HCT116 (cell line): Measurements from ENCODE around the gene ART5. TPM values are rescaled to one million over a fixed set of nuclear protein-coding genes. Genes with fewer than 3 reads are reported as not detected.

ENCODE experiments used
- ATAC-seq: fragments of 200-7000 bp; cut with Tn5 transposase; 2 replicates; pipeline ENCODE4 v1.9.1; 2020; ENCODE audit warnings: mild to moderate bottlenecking, moderate library complexity
- BruUV-seq: library from RNA; stranded (reverse); fragments of 400-500 nt; replicated peaks from 2 replicates; lab custom pipeline; 2021; lab: Mats Ljungman, UMichigan
- CTCF ChIA-PET: fragments of 300-600 bp; sonication (Branson Sonifier 250); formaldehyde crosslinking; loops from one replicate; lab custom pipeline; 2021; ENCODE audit warnings: antibody characterized with exemption; lab: Charles Lee
- POLR2A ChIA-PET: fragments of 300-600, 350-600 bp; sonication (Branson Sonifier 250); formaldehyde crosslinking; loops from one replicate; lab custom pipeline; 2021; ENCODE audit warnings: antibody characterized with exemption; lab: Charles Lee
- RAD21 ChIA-PET, 2 experiments: fragments of 300-600 bp; sonication (Branson Sonifier 250); formaldehyde crosslinking; loops; one replicate each; lab custom pipeline; 2023; ENCODE audit warnings: low total read pairs in 2 of 2; ENCODE audit not compliant: uncharacterized antibody in 2 of 2, unreplicated experiment in 2 of 2, low non-redundant PET in 1 of 2; lab: Charles Lee
- DNase-seq: peaks from one replicate; pipeline ENCODE4 v3.0.0-alpha.2; 2010; ENCODE audit warnings: low read depth, low spot score
- H2AFZ ChIP-seq: fragments of 200-600 bp; shearing (Covaris generic), sonication (generic); 2 replicates; pipeline ENCODE4 v1.6.1; 2017; ENCODE audit warnings: low read depth, mixed run types, mixed read lengths, antibody characterized with exemption, low read length; ENCODE audit not compliant: poor library complexity, severe bottlenecking
- H3K27ac ChIP-seq: 2 replicates; pipeline ENCODE4 v1.5.1; 2012; ENCODE audit warnings: low read depth, low read length
- H3K27me3 ChIP-seq: fragments of 200-600 bp; sonication (generic); 2 replicates; pipeline ENCODE4 v1.6.1; 2016; ENCODE audit warnings: mixed run types, low read length, mixed read lengths; ENCODE audit not compliant: insufficient read depth
- H3K36me3 ChIP-seq, 2 experiments: fragments of 200-500 bp in 1 of 2; fragments of 200-600 bp in 1 of 2; sonication (Bioruptor generic) in 1 of 2; sonication (generic) in 1 of 2; 2 replicates each; pipeline versions ENCODE4 v1.5.1 to v1.6.1; 2014 to 2016; ENCODE audit warnings: low read length in 2 of 2, inconsistent platforms in 1 of 2, mixed read lengths in 1 of 2, mixed run types in 1 of 2; ENCODE audit not compliant: insufficient read depth in 2 of 2, control insufficient read depth in 1 of 2
- H3K4me1 ChIP-seq, 2 experiments: fragments of 200-600 bp in 1 of 2; sonication (generic) in 1 of 2; 2 replicates each; pipeline versions ENCODE4 v1.5.1 to v1.6.1; 2012 to 2017; ENCODE audit warnings: low read length in 2 of 2, inconsistent platforms in 1 of 2, mild to moderate bottlenecking in 1 of 2, mixed read lengths in 1 of 2, mixed run types in 1 of 2, moderate library complexity in 1 of 2; ENCODE audit not compliant: insufficient read depth in 2 of 2, control insufficient read depth in 1 of 2
- H3K4me2 ChIP-seq: fragments of 200-600 bp; sonication (generic); 2 replicates; pipeline ENCODE4 v1.6.1; 2017; ENCODE audit warnings: mixed run types, low read length, mixed read lengths
- H3K4me3 ChIP-seq, 2 experiments: fragments of 200-600 bp in 1 of 2; sonication (generic) in 1 of 2; replicated peaks in 1 of 2; 2 replicates each; pipeline ENCODE4 v1.5.1; 2011 to 2016; ENCODE audit warnings: low read length in 2 of 2, control low read depth in 1 of 2, low read depth in 1 of 2, mild to moderate bottlenecking in 1 of 2, mixed read lengths in 1 of 2, mixed run types in 1 of 2
- H3K79me2 ChIP-seq: fragments of 200-600 bp; sonication (generic); 2 replicates; pipeline ENCODE4 v1.6.1; 2017; ENCODE audit warnings: mild to moderate bottlenecking, mixed run types, low read length, moderate library complexity, mixed read lengths; ENCODE audit not compliant: insufficient read depth
- H3K9ac ChIP-seq: fragments of 200-600 bp; sonication (generic); 2 replicates; pipeline ENCODE4 v1.6.1; 2016; ENCODE audit warnings: low read length, mixed read lengths
- H3K9me2 ChIP-seq: fragments of 200-600 bp; sonication (generic), shearing (Covaris generic); 2 replicates; pipeline ENCODE4 v1.6.1; 2017; ENCODE audit warnings: mixed run types, mild to moderate bottlenecking, moderate library complexity; ENCODE audit not compliant: insufficient read depth
- H3K9me3 ChIP-seq, 2 experiments: fragments of 200-500 bp in 1 of 2; fragments of 200-600 bp in 1 of 2; sonication (Bioruptor generic) in 1 of 2; sonication (generic) in 1 of 2; 2 replicates each; pipeline ENCODE4 v1.6.1; 2014 to 2017; ENCODE audit warnings: low read length in 2 of 2, mixed read lengths in 2 of 2, inconsistent platforms in 1 of 2, low read depth in 1 of 2, mild to moderate bottlenecking in 1 of 2, mixed run types in 1 of 2, moderate library complexity in 1 of 2; ENCODE audit not compliant: control insufficient read depth in 1 of 2, insufficient read depth in 1 of 2
- H4K20me1 ChIP-seq: fragments of 200-600 bp; sonication (generic), shearing (Covaris generic); 2 replicates; pipeline ENCODE4 v1.6.1; 2017; ENCODE audit warnings: mixed run types, mild to moderate bottlenecking, moderate library complexity; ENCODE audit not compliant: insufficient read depth
- ATF3 ChIP-seq: IDR thresholded peaks from 2 replicates; pipeline ENCODE4 v1.6.1; 2012
- CBX3 ChIP-seq: IDR thresholded peaks from 2 replicates; pipeline ENCODE4 v1.6.1; 2012; ENCODE audit warnings: low read depth
- CEBPB ChIP-seq: IDR thresholded peaks from 2 replicates; pipeline ENCODE4 v1.6.1; 2012; ENCODE audit warnings: low read depth
- CTCF ChIP-seq, 3 experiments: fragments of 200-600 bp in 1 of 3; sonication (generic) in 1 of 3; IDR thresholded peaks in 2 of 3; conservative IDR thresholded peaks in 1 of 3; 2 replicates each; pipeline ENCODE4 v1.5.1; 2012 to 2017; ENCODE audit warnings: low read depth in 2 of 3, low read length in 2 of 3, antibody characterized with exemption in 1 of 3, borderline replicate concordance in 1 of 3, control low read depth in 1 of 3, mild to moderate bottlenecking in 1 of 3, mixed read lengths in 1 of 3, mixed run types in 1 of 3, moderate library complexity in 1 of 3; ENCODE audit not compliant: insufficient read depth in 1 of 3
- EGR1 ChIP-seq: IDR thresholded peaks from 2 replicates; pipeline ENCODE4 v1.6.1; 2012; ENCODE audit warnings: low read depth
- ELF1 ChIP-seq: IDR thresholded peaks from 2 replicates; pipeline ENCODE4 v1.6.1; 2012; ENCODE audit warnings: low read depth, borderline replicate concordance
- EZH2 ChIP-seq: fragments of 200-600 bp; sonication (generic); IDR thresholded peaks from 2 replicates; pipeline ENCODE4 v1.6.1; 2017; ENCODE audit warnings: antibody characterized with exemption, mixed run types
- EZH2phosphoT487 ChIP-seq: fragments of 200-600 bp; IDR thresholded peaks from 2 replicates; pipeline ENCODE4 v1.6.1; 2018; ENCODE audit warnings: antibody characterized with exemption, borderline replicate concordance
- FOSL1 ChIP-seq: IDR thresholded peaks from 2 replicates; pipeline ENCODE4 v1.6.1; 2012; ENCODE audit warnings: low read depth
- JUND ChIP-seq: IDR thresholded peaks from 2 replicates; pipeline ENCODE4 v1.6.1; 2012
- POLR2AphosphoS5 ChIP-seq: IDR thresholded peaks from 2 replicates; pipeline ENCODE4 v1.6.1; 2011; ENCODE audit warnings: mild to moderate bottlenecking, low read depth, low read length, moderate library complexity
- RAD21 ChIP-seq: IDR thresholded peaks from 2 replicates; pipeline ENCODE4 v1.6.1; 2012; ENCODE audit warnings: low read depth, mild to moderate bottlenecking
- SIN3A ChIP-seq: IDR thresholded peaks from 2 replicates; pipeline ENCODE4 v1.6.1; 2012; ENCODE audit warnings: low read depth
- SP1 ChIP-seq: IDR thresholded peaks from 2 replicates; pipeline ENCODE4 v1.6.1; 2012; ENCODE audit warnings: low read depth
- TCF7L2 ChIP-seq: IDR thresholded peaks from 2 replicates; pipeline ENCODE4 v1.7.0; 2011; ENCODE audit warnings: borderline replicate concordance, inconsistent platforms; ENCODE audit not compliant: insufficient read depth, insufficient read length; ENCODE audit errors: extremely low read depth
- YY1 ChIP-seq: IDR thresholded peaks from 2 replicates; pipeline ENCODE4 v1.6.1; 2011; ENCODE audit warnings: low read length, low read depth, moderate library complexity, mild to moderate bottlenecking; ENCODE audit not compliant: insufficient replicate concordance; ENCODE audit errors: extremely low read depth
- ZFX ChIP-seq: fragments of 450-650 bp; IDR thresholded peaks from 2 replicates; pipeline ENCODE4 v1.6.1; 2017
- ZNF274 ChIP-seq: fragments of 200-500 bp; sonication (Bioruptor generic); IDR thresholded peaks from 2 replicates; pipeline ENCODE4 v1.6.1; 2014; ENCODE audit warnings: mild to moderate bottlenecking, low read depth, low read length, inconsistent platforms
- intact Hi-C: fragments of 100-400 bp; cut with micrococcal nuclease; formaldehyde crosslinking; loops from 2 replicates; pipeline ENCODE4 v1.10.0; 2022
- total RNA-seq: library from RNA; stranded (reverse); gene quantifications from one replicate; pipeline ENCODE4 v1.2.1, GENCODE V29; 2021; ENCODE audit not compliant: unreplicated experiment
- TF ChIP-seq, protein P1 (sequence below): IDR thresholded peaks from 2 replicates; pipeline ENCODE4 v1.6.1; 2012; ENCODE audit warnings: low read depth
- TF ChIP-seq, protein P2 (sequence below): IDR thresholded peaks from 2 replicates; pipeline ENCODE4 v1.6.1; 2011; ENCODE audit warnings: mild to moderate bottlenecking, low read length, moderate library complexity; ENCODE audit not compliant: insufficient replicate concordance; ENCODE audit errors: extremely low read depth

ART5 gene
- total RNA-seq, 1 experiment from 2014 or later: 5.6 TPM

- intact Hi-C loops: no loop called here
- ATAC-seq: no peak
- Histone ChIP-seq H2AFZ (no peak overlapping the region), H3K79me2 (peaks cover 7% of the 10 kb centered on the region; the same call in 1 of the 2 replicates), H3K36me3 (peaks cover 57 to 58% of the 10 kb centered on the region in 2 experiments), H3K27ac (no peak overlapping the region), H3K27me3 (no peaks in the 10 kb centered on the region), H3K9ac (no peak overlapping the region), H3K4me1 (no peaks in the 10 kb centered on the region), H4K20me1 (no peaks in the 10 kb centered on the region), H3K4me3 (no peak overlapping the region), H3K9me3 (no peaks in the 10 kb centered on the region), H3K4me2 (no peak overlapping the region), H3K9me2 (no peaks in the 10 kb centered on the region)
- DNase-seq: no peak
- no peak for TF ChIP-seq ELF1
- TF ChIP-seq CBX3: no peak
- no peak for TF ChIP-seq EGR1
- no peak for TF ChIP-seq CEBPB
- TF ChIP-seq TCF7L2: no peak
- no peak for TF ChIP-seq ATF3
- TF ChIP-seq, protein P1, sequence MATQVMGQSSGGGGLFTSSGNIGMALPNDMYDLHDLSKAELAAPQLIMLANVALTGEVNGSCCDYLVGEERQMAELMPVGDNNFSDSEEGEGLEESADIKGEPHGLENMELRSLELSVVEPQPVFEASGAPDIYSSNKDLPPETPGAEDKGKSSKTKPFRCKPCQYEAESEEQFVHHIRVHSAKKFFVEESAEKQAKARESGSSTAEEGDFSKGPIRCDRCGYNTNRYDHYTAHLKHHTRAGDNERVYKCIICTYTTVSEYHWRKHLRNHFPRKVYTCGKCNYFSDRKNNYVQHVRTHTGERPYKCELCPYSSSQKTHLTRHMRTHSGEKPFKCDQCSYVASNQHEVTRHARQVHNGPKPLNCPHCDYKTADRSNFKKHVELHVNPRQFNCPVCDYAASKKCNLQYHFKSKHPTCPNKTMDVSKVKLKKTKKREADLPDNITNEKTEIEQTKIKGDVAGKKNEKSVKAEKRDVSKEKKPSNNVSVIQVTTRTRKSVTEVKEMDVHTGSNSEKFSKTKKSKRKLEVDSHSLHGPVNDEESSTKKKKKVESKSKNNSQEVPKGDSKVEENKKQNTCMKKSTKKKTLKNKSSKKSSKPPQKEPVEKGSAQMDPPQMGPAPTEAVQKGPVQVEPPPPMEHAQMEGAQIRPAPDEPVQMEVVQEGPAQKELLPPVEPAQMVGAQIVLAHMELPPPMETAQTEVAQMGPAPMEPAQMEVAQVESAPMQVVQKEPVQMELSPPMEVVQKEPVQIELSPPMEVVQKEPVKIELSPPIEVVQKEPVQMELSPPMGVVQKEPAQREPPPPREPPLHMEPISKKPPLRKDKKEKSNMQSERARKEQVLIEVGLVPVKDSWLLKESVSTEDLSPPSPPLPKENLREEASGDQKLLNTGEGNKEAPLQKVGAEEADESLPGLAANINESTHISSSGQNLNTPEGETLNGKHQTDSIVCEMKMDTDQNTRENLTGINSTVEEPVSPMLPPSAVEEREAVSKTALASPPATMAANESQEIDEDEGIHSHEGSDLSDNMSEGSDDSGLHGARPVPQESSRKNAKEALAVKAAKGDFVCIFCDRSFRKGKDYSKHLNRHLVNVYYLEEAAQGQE: no peak
- TF ChIP-seq, protein P2, sequence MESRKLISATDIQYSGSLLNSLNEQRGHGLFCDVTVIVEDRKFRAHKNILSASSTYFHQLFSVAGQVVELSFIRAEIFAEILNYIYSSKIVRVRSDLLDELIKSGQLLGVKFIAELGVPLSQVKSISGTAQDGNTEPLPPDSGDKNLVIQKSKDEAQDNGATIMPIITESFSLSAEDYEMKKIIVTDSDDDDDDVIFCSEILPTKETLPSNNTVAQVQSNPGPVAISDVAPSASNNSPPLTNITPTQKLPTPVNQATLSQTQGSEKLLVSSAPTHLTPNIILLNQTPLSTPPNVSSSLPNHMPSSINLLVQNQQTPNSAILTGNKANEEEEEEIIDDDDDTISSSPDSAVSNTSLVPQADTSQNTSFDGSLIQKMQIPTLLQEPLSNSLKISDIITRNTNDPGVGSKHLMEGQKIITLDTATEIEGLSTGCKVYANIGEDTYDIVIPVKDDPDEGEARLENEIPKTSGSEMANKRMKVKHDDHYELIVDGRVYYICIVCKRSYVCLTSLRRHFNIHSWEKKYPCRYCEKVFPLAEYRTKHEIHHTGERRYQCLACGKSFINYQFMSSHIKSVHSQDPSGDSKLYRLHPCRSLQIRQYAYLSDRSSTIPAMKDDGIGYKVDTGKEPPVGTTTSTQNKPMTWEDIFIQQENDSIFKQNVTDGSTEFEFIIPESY: no peak
- no peak for TF ChIP-seq POLR2AphosphoS5
- TF ChIP-seq SIN3A: no peak
- no peak for TF ChIP-seq EZH2phosphoT487
- TF ChIP-seq ZNF274: no peak
- TF ChIP-seq CTCF (IDR thresholded peaks at IDR 0.05 in 2 of 3, conservative IDR thresholded peaks at IDR 0.05 in 1 of 3; ENCODE audit: borderline replicate concordance in 1 of 3, insufficient read depth in 1 of 3, low read depth in 2 of 3, low read length in 2 of 3): no peak
- no peak for TF ChIP-seq YY1
- no peak for TF ChIP-seq JUND
- no peak for TF ChIP-seq FOSL1
- TF ChIP-seq SP1: no peak
- no peak for TF ChIP-seq ZFX
- TF ChIP-seq EZH2: no peak
- TF ChIP-seq RAD21: no peak
- BruUV-seq: no TSS peak
- ChIA-PET POLR2A (no interaction called here), RAD21 (no interaction called here), CTCF (no interaction called here)
These were observed 44.1 kb upstream of the ART5 start for GRCh38 chr11:3685923-3686322.
